Pancreas (tissue), 10 donors: ENCODE results near the gene RNF40. TPM values are rescaled to one million over a fixed set of nuclear protein-coding genes. Genes with fewer than 3 reads are reported as not detected.

Experiments
- ATAC-seq, 4 donors: fragments of 200-7000 bp; cut with Tn5 transposase; one replicate each; pipeline versions ENCODE4 v1.8.0 to v1.9.1; 2020; ENCODE audit warnings: mild to moderate bottlenecking in 4 of 4, moderate library complexity in 4 of 4
- DNase-seq, 6 donors: peaks; one replicate each; pipeline ENCODE4 v3.0.0-alpha.2; 2020
- FAIRE-seq: peaks from 2 replicates; lab custom pipeline; 2012; peaks lifted over from hg19 to GRCh38; lab: Jason Lieb, UNC
- H3K27ac ChIP-seq, 4 donors: fragments of 200-600 bp; sonication (generic); 1 replicate in 3 of 4; 2 replicates in 1 of 4; pipeline versions ENCODE4 v1.5.0 to v1.8.0; 2020
- H3K27me3 ChIP-seq, 4 donors: fragments of 200-600 bp; one replicate each; pipeline ENCODE4 v1.8.0; 2021
- H3K36me3 ChIP-seq, 3 donors: fragments of 200-600 bp; sonication (generic) in 1 of 3; one replicate each; pipeline versions ENCODE4 v1.5.0 to v1.8.0; 2020 to 2021
- H3K4me1 ChIP-seq, 3 donors: fragments of 200-600 bp; one replicate each; pipeline ENCODE4 v1.8.0; 2021
- H3K4me3 ChIP-seq, 4 donors: fragments of 200-600 bp; sonication (generic) in 2 of 4; one replicate each; pipeline versions ENCODE4 v1.5.0 to v1.8.0; 2020 to 2021
- H3K9me3 ChIP-seq, 4 donors: fragments of 200-600 bp; one replicate each; pipeline ENCODE4 v1.8.0; 2021
- CTCF ChIP-seq, 4 donors: fragments of 200-600 bp; sonication (generic) in 3 of 4; IDR thresholded peaks; one replicate each; pipeline versions ENCODE4 v1.5.0 to v1.8.0; 2021; ENCODE audit warnings: antibody characterized with exemption in 4 of 4
- WGBS, 2 donors: extraction: QIAGEN DNeasy Blood & Tissue Kit; methylation state at CpG; one replicate each; pipeline ENCODE4 v1.1.7; 2013; 5-methylcytosine and 5-hydroxymethylcytosine counted together
- intact Hi-C, 3 donors: fragments of 100-400 bp; cut with DNase I; formaldehyde crosslinking; loops; one replicate each; pipeline versions ENCODE4 v1.11.1 to v1.14.2; 2022
- polyA plus RNA-seq, 2 donors: library from polyadenylated mRNA; stranded (reverse); fragments of 200-250 nt; gene quantifications; one replicate each; pipeline ENCODE4 v1.2.3, GENCODE V29; 2013
- total RNA-seq, 6 donors: library from RNA; stranded (reverse); fragmentation: NEBNext Ultra II Directional in 4 of 6; extraction: Animal tissue kit (Norgen Biotek cat#: 25700) in 4 of 6; gene quantifications; one replicate each; pipeline versions ENCODE4 v1.2.1 to v1.2.4, GENCODE V29; 2021 to 2023
- donor health status: healthy with polysubstance abuse.
- donor health status: DM: no; HTN: no; CAD: no; lungs with moderate emphysema.
- donor health status: DM: no; HTN: no; CAD: no.
- donor health status: control.
- donor health status: control.
- donor health status: Bipolar disorder and iron deficiency.
- donor health status: DM: yes; HTN: yes; CAD: no.
- donor health status: DM: no; HTN: no; CAD: no.
- donor health status: DM: no; HTN: no; CAD: no.
- donor health status: DM: yes; HTN: yes; CAD: no.

Gene RNF40
- total and polyA plus RNA-seq, 8 donors: 37.7 to 68.4 (median 42.5) TPM

GRCh38 chr16:30767767-30768465 lies 5.8 kb downstream of the RNF40 start:
- H3K36me3 ChIP-seq: peaks cover 19 to 85% (median 67%) of the 10 kb centered on the region in 3 donors
- FAIRE-seq (no peak), ATAC-seq (no peak)

GRCh38 chr16:30768583-30769181 lies 6.6 kb downstream of the RNF40 start:
- Histone ChIP-seq H3K27ac (no peak overlapping the region), H3K4me3 (no peak overlapping the region), H3K9me3 (no peaks in the 10 kb centered on the region), H3K4me1 (no peaks in the 10 kb centered on the region), H3K36me3 (peaks cover 19 to 85% (median 67%) of the 10 kb centered on the region in 3 donors), H3K27me3 (no peaks in the 10 kb centered on the region)
- no peak for DNase-seq
- no peak for FAIRE-seq
- no peak for TF ChIP-seq CTCF (IDR thresholded peaks at IDR 0.05)
- WGBS, 2 donors: 95 to 97% methylated on average over 23 of the region's 23 CpGs
- ATAC-seq: no peak
- intact Hi-C loops: loop anchor here in 1 of 3 donors (10.0 kb wide), 1 partner anchor 106 kb away; no protein-coding TSS in a partner anchor

More at GRCh38 chr16:30767767-30768465, 5.8 kb downstream of the RNF40 start:
- 92 to 93% methylated on average over 18 of the region's 18 CpGs for WGBS, 2 donors
- Histone ChIP-seq H3K27ac (no peak overlapping the region), H3K9me3 (no peaks in the 10 kb centered on the region), H3K4me1 (peaks cover 4 to 6% (median 6%) of the 10 kb centered on the region in 3 donors), H3K4me3 (no peak overlapping the region), H3K27me3 (no peaks in the 10 kb centered on the region)
- intact Hi-C loops: loop anchor here in 1 of 3 donors (10.0 kb wide), 1 partner anchor 107 kb away; no protein-coding TSS in a partner anchor
- no peak for TF ChIP-seq CTCF (IDR thresholded peaks at IDR 0.05)
- peak in 1 of 6 donors; percentile 23 for DNase-seq

- DNase-seq (peak in 2 of 6 donors; percentile 24 to 46), FAIRE-seq (no peak), ATAC-seq (no peak)
- Histone ChIP-seq H3K27ac (no peak overlapping the region), H3K4me1 (no peaks in the 10 kb centered on the region), H3K4me3 (no peak overlapping the region), H3K27me3 (no peaks in the 10 kb centered on the region), H3K9me3 (no peaks in the 10 kb centered on the region), H3K36me3 (peaks cover 18 to 79% (median 60%) of the 10 kb centered on the region in 3 donors)
- TF ChIP-seq CTCF (IDR thresholded peaks at IDR 0.05): no peak
- intact Hi-C loops: loop anchor here in 1 of 3 donors (10.0 kb wide), 1 partner anchor 105 kb away; no protein-coding TSS in a partner anchor
- 96 to 97% methylated on average over 17 of the region's 17 CpGs for WGBS, 2 donors
These were observed 7.4 kb downstream of the RNF40 start for GRCh38 chr16:30769379-30770089.

GRCh38 chr16:30771726-30772125 lies 9.6 kb downstream of the RNF40 start:
- no peak for FAIRE-seq
- no peak for ATAC-seq
- TF ChIP-seq CTCF (IDR thresholded peaks at IDR 0.05): no peak
- Histone ChIP-seq H3K9me3 (no peaks in the 10 kb centered on the region), H3K4me1 (peaks cover 0 to 7% (median 5%) of the 10 kb centered on the region in 3 donors), H3K27ac (no peak overlapping the region), H3K36me3 (peaks cover 2 to 57% (median 40%) of the 10 kb centered on the region in 3 donors), H3K27me3 (no peaks in the 10 kb centered on the region), H3K4me3 (no peak overlapping the region)
- peak in 3 of 6 donors; percentile 13 to 56 (median 39) for DNase-seq
- intact Hi-C loops: no loop called here
- 92 to 93% methylated on average over 14 of the region's 14 CpGs for WGBS, 2 donors
